GM19397 (cell line): ENCODE data around the gene NOS1AP.
"Not testable (repeated sequence)": the region's sequence is repeated elsewhere in the genome, so short reads cannot be mapped to it uniquely, and the experiment has no call there.

Source experiments
- ATAC-seq: cut with Tn5 transposase; IDR thresholded peaks from one replicate; pipeline ENCODE4 v1.9.1; 2021; ENCODE audit warnings: mild to moderate bottlenecking, moderate library complexity; ENCODE audit not compliant: unreplicated experiment

Gene NOS1AP

GRCh38 chr1:162323023-162323422 lies 253.5 kb downstream of the NOS1AP start:
- ATAC-seq = no peak

GRCh38 chr1:162324396-162324795 lies 254.9 kb downstream of the NOS1AP start:
- no peak for ATAC-seq

- ATAC-seq = no peak
Observed at GRCh38 chr1:162326559-162326958, 257.1 kb downstream of the NOS1AP start.

- ATAC-seq = no peak
Observed at GRCh38 chr1:162327144-162327787, 257.8 kb downstream of the NOS1AP start.

- ATAC-seq = no peak
Observed at GRCh38 chr1:162327788-162328165, 258.3 kb downstream of the NOS1AP start.

GRCh38 chr1:162328512-162328911 lies 259.0 kb downstream of the NOS1AP start:
- no peak for ATAC-seq

- no peak for ATAC-seq
Observed at GRCh38 chr1:162329826-162330225, 260.3 kb downstream of the NOS1AP start.

- ATAC-seq = no peak
Observed at GRCh38 chr1:162333991-162334390, 264.5 kb downstream of the NOS1AP start.

GRCh38 chr1:162335126-162335525 lies 265.6 kb downstream of the NOS1AP start:
- no peak for ATAC-seq

GRCh38 chr1:162336621-162337285 lies 267.3 kb downstream of the NOS1AP start:
- ATAC-seq = no peak

GRCh38 chr1:162342452-162342983 lies 273.0 kb downstream of the NOS1AP start:
- ATAC-seq = no peak

- ATAC-seq = no peak
Observed at GRCh38 chr1:162343470-162343869, 274.0 kb downstream of the NOS1AP start.

GRCh38 chr1:162347281-162347680 lies 277.8 kb downstream of the NOS1AP start:
- ATAC-seq = no peak

- ATAC-seq = no peak
Observed at GRCh38 chr1:162349635-162350330, 280.3 kb downstream of the NOS1AP start.

- no peak for ATAC-seq
Observed at GRCh38 chr1:162351246-162351842, 281.9 kb downstream of the NOS1AP start.

GRCh38 chr1:162351874-162352273 lies 282.4 kb downstream of the NOS1AP start:
- ATAC-seq = not testable (repeated sequence)

GRCh38 chr1:162353078-162353477 lies 283.6 kb downstream of the NOS1AP start:
- no peak for ATAC-seq

- no peak for ATAC-seq
Observed at GRCh38 chr1:162353702-162354101, 284.2 kb downstream of the NOS1AP start.

- ATAC-seq = no peak
Observed at GRCh38 chr1:162357681-162358266, 288.3 kb downstream of the NOS1AP start.

- no peak for ATAC-seq
Observed at GRCh38 chr1:162358928-162359327, 289.4 kb downstream of the NOS1AP start.
